ENCODE measurements around the gene NOXA1. TPM values are rescaled to one million over a fixed set of nuclear protein-coding genes. Genes with fewer than 3 reads are reported as not detected.

The NOXA1 gene
- total and polyA plus RNA-seq, 3 experiments from 2014 or later, result 0.66 to 1.3 (median 0.74) TPM

GRCh38 chr9:137436761-137437600, 13.8 kb downstream of the NOXA1 start:
- ChIA-PET CTCF (no interaction called here), POLR2A (no interaction called here)
- DNase-seq, result peak in 1 of 5 donors; percentile 34

DNA sequence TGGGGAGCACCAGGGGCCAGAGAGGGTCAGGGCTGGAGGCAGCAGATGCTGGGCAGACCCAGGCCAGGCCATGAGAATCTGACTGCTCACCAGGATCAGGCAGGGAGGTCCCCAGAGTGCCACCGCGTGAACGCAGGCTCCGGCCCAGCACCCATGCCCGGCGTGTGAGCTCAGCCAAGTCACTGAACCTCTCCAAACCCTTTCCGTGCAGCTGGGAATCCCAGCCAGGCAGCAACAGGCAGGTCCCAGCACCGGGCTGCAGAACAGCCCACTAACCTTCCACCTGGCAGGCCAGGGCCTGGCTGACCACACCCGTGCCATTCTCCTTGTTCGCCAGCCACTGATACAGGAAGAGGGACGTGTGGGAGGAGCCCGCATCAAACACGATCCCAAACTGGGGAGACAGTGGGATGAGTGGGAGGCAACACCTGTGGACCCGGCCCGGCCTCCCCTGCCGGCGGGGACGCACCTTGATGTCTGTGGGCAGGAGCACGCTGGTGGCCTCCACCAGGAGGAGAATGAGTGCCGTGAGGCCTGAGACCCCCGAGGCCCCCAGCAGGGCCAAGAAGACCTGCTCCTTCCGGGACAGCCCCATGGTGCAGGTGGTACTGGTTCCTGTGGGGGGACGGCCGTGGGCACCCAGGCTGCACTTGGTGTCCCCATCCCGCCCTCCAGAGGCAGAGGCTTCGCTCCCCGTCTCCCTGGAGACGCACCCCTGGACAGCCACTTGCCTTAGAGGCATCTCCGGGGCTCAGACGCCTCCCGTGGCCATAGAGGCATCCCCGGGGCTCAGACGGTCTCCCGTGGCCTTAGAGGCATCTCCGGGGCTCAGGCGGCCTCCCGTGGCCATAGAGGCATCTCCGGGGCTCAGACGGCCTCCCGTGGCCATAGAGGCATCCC, 14.7 kb downstream of the NOXA1 start:
- ChIA-PET POLR2A (no interaction called here), CTCF (no interaction called here)
- no peak overlapping the region for H3K4me3 ChIP-seq (ENCODE audit: low read length)

More at GRCh38 chr9:137436761-137437600, 13.8 kb downstream of the NOXA1 start:
- peaks cover 0 to 2% (median 0%) of the 10 kb centered on the region in 5 donors for H3K9me3 Mint-ChIP-seq
- H3K9me3 ChIP-seq (ENCODE audit: low read length), result no peaks in the 10 kb centered on the region
- H3K27ac ChIP-seq (ENCODE audit: low read depth, low read length), result no peak overlapping the region
- no peak overlapping the region for H3K27ac Mint-ChIP-seq
- no peaks in the 10 kb centered on the region for H3K4me1 ChIP-seq (ENCODE audit: insufficient read depth, low read length)
- peaks cover 2 to 9% (median 3%) of the 10 kb centered on the region in 3 donors for H3K4me1 Mint-ChIP-seq
- peaks cover 6 to 7% of the 10 kb centered on the region in 2 donors for H3K27me3 Mint-ChIP-seq
- peaks cover 0 to 1% (median 0%) of the 10 kb centered on the region in 3 donors for H3K36me3 Mint-ChIP-seq
- no peaks in the 10 kb centered on the region for H3K27me3 ChIP-seq (ENCODE audit: insufficient read depth, low read length, poor library complexity, severe bottlenecking)
- H3K4me3 Mint-ChIP-seq, result no peak overlapping the region
- no peaks in the 10 kb centered on the region for H3K36me3 ChIP-seq (ENCODE audit: insufficient read depth, low read length)
- H3K4me3 ChIP-seq (ENCODE audit: low read length), result no peak overlapping the region

GRCh38 chr9:137438591-137439157, 15.5 kb downstream of the NOXA1 start:
- peaks cover 3 to 10% (median 4%) of the 10 kb centered on the region in 3 donors for H3K4me1 Mint-ChIP-seq
- no peaks in the 10 kb centered on the region for H3K9me3 ChIP-seq (ENCODE audit: low read length)
- H3K4me3 Mint-ChIP-seq, result no peak overlapping the region
- peak in 1 of 5 donors; percentile 39 for DNase-seq
- no peaks in the 10 kb centered on the region for H3K27me3 ChIP-seq (ENCODE audit: insufficient read depth, low read length, poor library complexity, severe bottlenecking)
- no peak overlapping the region for H3K27ac Mint-ChIP-seq
- ChIA-PET POLR2A (no interaction called here), CTCF (no interaction called here)
- H3K36me3 Mint-ChIP-seq, result peaks cover 0 to 1% (median 0%) of the 10 kb centered on the region in 3 donors
- peaks cover 0 to 5% (median 3%) of the 10 kb centered on the region in 5 donors for H3K9me3 Mint-ChIP-seq
- H3K27ac ChIP-seq (ENCODE audit: low read depth, low read length), result no peak overlapping the region
- no peaks in the 10 kb centered on the region for H3K4me1 ChIP-seq (ENCODE audit: insufficient read depth, low read length)
- H3K36me3 ChIP-seq (ENCODE audit: insufficient read depth, low read length), result no peaks in the 10 kb centered on the region
- peaks cover 18 to 19% of the 10 kb centered on the region in 2 donors for H3K27me3 Mint-ChIP-seq
- no peak overlapping the region for H3K4me3 ChIP-seq (ENCODE audit: low read length)

More for the DNA sequence above, 14.7 kb downstream of the NOXA1 start:
- H3K4me1 ChIP-seq (ENCODE audit: insufficient read depth, low read length), result no peaks in the 10 kb centered on the region
- peaks cover 0 to 3% (median 2%) of the 10 kb centered on the region in 5 donors for H3K9me3 Mint-ChIP-seq
- DNase-seq, result peak in 1 of 5 donors; percentile 39
- no peak overlapping the region for H3K27ac Mint-ChIP-seq
- H3K36me3 ChIP-seq (ENCODE audit: insufficient read depth, low read length), result no peaks in the 10 kb centered on the region
- H3K9me3 ChIP-seq (ENCODE audit: low read length), result no peaks in the 10 kb centered on the region
- H3K27me3 Mint-ChIP-seq, result peaks cover 14% of the 10 kb centered on the region in 2 donors
- peaks cover 3 to 10% (median 4%) of the 10 kb centered on the region in 3 donors for H3K4me1 Mint-ChIP-seq
- no peak overlapping the region for H3K27ac ChIP-seq (ENCODE audit: low read depth, low read length)
- no peaks in the 10 kb centered on the region for H3K27me3 ChIP-seq (ENCODE audit: insufficient read depth, low read length, poor library complexity, severe bottlenecking)
- H3K4me3 Mint-ChIP-seq, result no peak overlapping the region
- peaks cover 0 to 1% (median 0%) of the 10 kb centered on the region in 3 donors for H3K36me3 Mint-ChIP-seq

- POLR2A ChIA-PET, result no interaction called here
- H3K27ac ChIP-seq (ENCODE audit: low read depth, low read length), result no peak overlapping the region
- peak in 1 of 5 donors; percentile 39 for DNase-seq
- no peak overlapping the region for H3K27ac Mint-ChIP-seq
- peaks cover 0 to 1% (median 0%) of the 10 kb centered on the region in 3 donors for H3K36me3 Mint-ChIP-seq
- H3K27me3 ChIP-seq (ENCODE audit: insufficient read depth, low read length, poor library complexity, severe bottlenecking), result no peaks in the 10 kb centered on the region
- H3K9me3 Mint-ChIP-seq, result peaks cover 0 to 5% (median 3%) of the 10 kb centered on the region in 5 donors
- H3K9me3 ChIP-seq (ENCODE audit: low read length), result no peaks in the 10 kb centered on the region
- H3K4me3 Mint-ChIP-seq, result peak overlapping the region in 1 of 7 donors; percentile 48
- CTCF ChIA-PET, result no interaction called here
- H3K4me1 Mint-ChIP-seq, result peaks cover 3 to 8% (median 4%) of the 10 kb centered on the region in 3 donors
- H3K36me3 ChIP-seq (ENCODE audit: insufficient read depth, low read length), result no peaks in the 10 kb centered on the region
- H3K27me3 Mint-ChIP-seq, result peaks cover 18 to 20% of the 10 kb centered on the region in 2 donors
- no peaks in the 10 kb centered on the region for H3K4me1 ChIP-seq (ENCODE audit: insufficient read depth, low read length)
- H3K4me3 ChIP-seq (ENCODE audit: low read length), result no peak overlapping the region
Measured at GRCh38 chr9:137439158-137439714, 16.0 kb downstream of the NOXA1 start.

GRCh38 chr9:137441289-137441934, 18.2 kb downstream of the NOXA1 start, which contains the start of gene ENTPD8:
Gene ENTPD8 (minus strand): TSS chr9:137441357. CDS start chr9:137438285, 3,072 bp downstream.
- peak within 1 kb of the TSS in 2 of 8 donors; percentile 30 to 39 for H3K27ac Mint-ChIP-seq
- Histone ChIP-seq H3K4me1 (ENCODE audit: insufficient read depth, low read length) (peaks cover 13% of the 10 kb centered on the region), H3K9me3 (ENCODE audit: low read length) (no peaks in the 10 kb centered on the region), H3K27me3 (ENCODE audit: insufficient read depth, low read length, poor library complexity, severe bottlenecking) (no peaks in the 10 kb centered on the region), H3K27ac (ENCODE audit: low read depth, low read length) (no peak within 1 kb of the TSS), H3K36me3 (ENCODE audit: insufficient read depth, low read length) (no peaks in the 10 kb centered on the region), H3K4me3 (ENCODE audit: low read length) (no peak within 1 kb of the TSS)
- peaks cover 0 to 5% (median 3%) of the 10 kb centered on the region in 5 donors for H3K9me3 Mint-ChIP-seq
- peaks cover 18 to 30% of the 10 kb centered on the region in 2 donors for H3K27me3 Mint-ChIP-seq
- H3K4me1 Mint-ChIP-seq, result peaks cover 8 to 14% (median 14%) of the 10 kb centered on the region in 3 donors
- H3K4me3 Mint-ChIP-seq, result peak within 1 kb of the TSS in 5 of 7 donors; percentile 54 to 81 (median 64)
- CTCF ChIA-PET, result interaction anchor here (1.4 kb wide), 1 partner anchor 19 kb away, joined by 3 read pairs; the partner anchor contains the start of gene EXD3
- DNase-seq, result peak in 1 of 5 donors; percentile 45
- H3K36me3 Mint-ChIP-seq, result peaks cover 0 to 1% (median 0%) of the 10 kb centered on the region in 3 donors
- POLR2A ChIA-PET, result interaction anchor here (1.1 kb wide), 1 partner anchor 18 kb away, joined by 4 read pairs; the partner anchor contains the start of gene NSMF

DNA sequence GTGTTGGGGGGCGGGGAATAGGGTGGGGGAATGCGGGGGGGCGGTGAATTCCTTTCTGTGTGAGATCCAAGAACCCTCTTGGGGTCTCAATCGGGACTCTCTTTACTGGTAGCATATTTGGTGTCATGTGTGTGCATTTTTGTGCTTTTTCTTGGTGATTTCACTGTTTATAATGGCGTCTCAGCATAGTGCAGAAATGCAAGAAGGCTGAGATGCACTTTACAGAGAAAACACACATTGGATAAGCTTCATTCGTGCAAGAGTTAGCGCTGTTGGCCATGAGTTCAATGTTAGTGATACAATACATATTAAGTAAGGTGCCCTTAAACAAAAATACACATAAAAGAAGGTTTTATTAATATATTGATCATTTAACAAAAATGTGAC, 18.7 kb downstream of the NOXA1 start:
- ChIA-PET CTCF (interaction anchor here (1.4 kb wide), 1 partner anchor 19 kb away, joined by 3 read pairs; the partner anchor contains the start of gene EXD3), POLR2A (interaction anchor here (1.1 kb wide), 1 partner anchor 17 kb away, joined by 4 read pairs; the partner anchor contains the start of gene NSMF)
- peaks cover 9 to 18% (median 16%) of the 10 kb centered on the region in 3 donors for H3K4me1 Mint-ChIP-seq
- H3K4me1 ChIP-seq (ENCODE audit: insufficient read depth, low read length), result peaks cover 13% of the 10 kb centered on the region
- H3K4me3 Mint-ChIP-seq, result peak overlapping the region in 5 of 7 donors; percentile 54 to 81 (median 64)
- H3K27me3 ChIP-seq (ENCODE audit: insufficient read depth, low read length, poor library complexity, severe bottlenecking), result no peaks in the 10 kb centered on the region
- H3K27me3 Mint-ChIP-seq, result peaks cover 18 to 30% of the 10 kb centered on the region in 2 donors
- no peak overlapping the region for H3K27ac ChIP-seq (ENCODE audit: low read depth, low read length)
- no peaks in the 10 kb centered on the region for H3K9me3 ChIP-seq (ENCODE audit: low read length)
- peaks cover 0 to 5% (median 3%) of the 10 kb centered on the region in 5 donors for H3K9me3 Mint-ChIP-seq
- H3K4me3 ChIP-seq (ENCODE audit: low read length), result no peak overlapping the region
- H3K36me3 ChIP-seq (ENCODE audit: insufficient read depth, low read length), result no peaks in the 10 kb centered on the region
- peaks cover 0 to 1% (median 0%) of the 10 kb centered on the region in 3 donors for H3K36me3 Mint-ChIP-seq
- peak overlapping the region in 2 of 8 donors; percentile 30 to 39 for H3K27ac Mint-ChIP-seq
- DNase-seq, result no peak
